RKO (cell line): Measurements from ENCODE around the gene ADA.
"Not testable (repeated sequence)": the region's sequence is repeated elsewhere in the genome, so short reads cannot be mapped to it uniquely, and the experiment has no call there.

ENCODE experiments used
- DNase-seq: peaks from one replicate; pipeline ENCODE4 v3.0.0-alpha.2; 2016; ENCODE audit warnings: low spot score

The ADA gene

GRCh38 chr20:44651684-44652423 is at the start of gene ADA:
Gene ADA (minus strand): TSS chr20:44651699. CDS start chr20:44651607, 92 bp downstream.
- peak; percentile 67 for DNase-seq

DNA sequence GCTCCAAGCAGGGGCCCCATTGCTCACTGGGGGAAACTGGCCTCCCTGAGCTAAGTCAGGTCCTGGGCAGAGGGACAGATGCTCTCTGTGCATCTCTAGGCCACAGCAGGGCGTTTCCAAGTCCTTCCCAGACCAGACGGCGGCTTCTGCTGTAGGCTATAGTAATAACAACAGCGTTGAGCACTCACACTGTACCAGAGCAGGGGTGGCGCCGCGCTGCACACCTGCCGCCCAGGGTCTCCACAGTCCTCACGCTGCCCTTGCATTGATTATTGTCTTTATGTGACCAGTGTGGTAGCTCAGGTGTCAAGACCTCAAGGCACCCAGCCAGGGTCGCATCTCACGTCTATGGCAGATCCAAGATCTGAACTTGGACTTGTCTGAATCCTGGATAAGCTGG is 48.8 kb upstream of the ADA start:
- no peak for DNase-seq

GRCh38 chr20:44698351-44698750 is 46.9 kb upstream of the ADA start:
- DNase-seq, result no peak

- not testable (repeated sequence) for DNase-seq
Measured at GRCh38 chr20:44697041-44697440, 45.5 kb upstream of the ADA start.

DNA sequence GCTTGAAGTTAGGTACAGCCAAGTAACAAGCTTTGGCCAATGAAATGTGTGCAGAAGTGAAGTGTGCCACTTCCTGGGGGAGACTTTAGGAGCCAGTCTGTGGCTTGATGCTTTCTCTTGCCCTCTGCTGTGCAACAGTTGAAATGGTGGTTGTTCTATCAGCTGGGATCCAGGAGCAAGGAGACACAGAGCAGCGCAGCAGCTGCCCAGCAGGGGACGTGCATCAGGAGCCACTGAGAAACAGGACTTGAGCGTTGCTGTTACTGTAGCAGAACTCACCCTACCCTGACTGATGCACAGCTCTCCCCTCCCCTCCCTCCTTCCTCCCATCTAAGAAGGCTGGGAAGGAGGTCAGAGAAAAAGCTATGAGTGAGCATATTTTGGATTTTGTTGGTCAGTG is 44.8 kb upstream of the ADA start:
- DNase-seq, result peak; percentile 61

DNA sequence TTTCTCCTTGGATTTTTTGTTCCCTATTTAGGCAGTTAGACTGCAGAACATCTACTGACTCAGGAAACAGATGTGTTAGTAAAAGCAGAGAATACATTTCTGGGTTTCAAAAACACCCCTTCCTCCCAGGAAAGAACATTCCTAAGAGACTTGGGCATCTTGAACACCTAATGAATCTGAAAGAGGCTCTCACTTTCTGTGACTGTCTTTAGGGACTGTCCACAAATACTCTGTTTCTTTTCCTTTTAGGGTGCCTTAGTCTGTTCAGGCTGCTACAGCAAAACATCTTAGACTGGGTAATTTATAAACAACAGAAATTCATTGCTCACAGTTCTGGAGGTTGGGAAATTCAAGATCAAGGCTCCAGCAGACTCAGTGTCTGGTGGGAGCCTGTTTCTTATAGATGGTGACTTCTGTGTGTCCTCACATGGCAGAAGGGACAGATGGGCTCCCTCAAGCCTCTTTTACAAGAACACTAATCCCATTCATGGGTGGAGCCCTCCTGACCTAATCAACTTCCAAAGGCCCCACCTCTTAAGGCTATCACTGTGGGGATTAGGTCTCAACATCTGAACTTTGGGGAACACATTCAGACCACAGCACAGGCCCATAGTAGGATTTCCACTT is 44.3 kb upstream of the ADA start:
- no peak for DNase-seq

- no peak for DNase-seq
Measured at GRCh38 chr20:44695295-44695673, 43.8 kb upstream of the ADA start.

DNA sequence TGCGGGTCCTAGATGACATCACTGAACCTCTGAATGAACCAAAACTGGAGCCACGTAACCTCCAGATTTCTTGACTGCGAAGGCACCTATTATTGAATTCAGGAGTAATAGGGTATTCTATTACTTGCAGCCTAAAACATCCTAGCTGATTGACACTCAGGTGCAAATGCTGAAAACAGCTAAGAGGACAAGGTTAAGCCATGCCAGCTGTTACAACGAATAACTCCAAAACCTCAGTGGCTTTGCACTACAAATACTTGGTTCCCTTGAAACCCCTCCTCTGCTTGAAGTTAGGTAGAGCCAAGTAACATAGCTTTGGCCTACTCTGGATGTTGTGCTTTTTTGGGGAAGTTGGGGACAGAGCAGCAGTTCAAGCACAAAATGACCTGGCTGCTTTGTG is 42.7 kb upstream of the ADA start:
- DNase-seq, result no peak

GRCh38 chr20:44693627-44694026 is 42.1 kb upstream of the ADA start:
- no peak for DNase-seq

DNA sequence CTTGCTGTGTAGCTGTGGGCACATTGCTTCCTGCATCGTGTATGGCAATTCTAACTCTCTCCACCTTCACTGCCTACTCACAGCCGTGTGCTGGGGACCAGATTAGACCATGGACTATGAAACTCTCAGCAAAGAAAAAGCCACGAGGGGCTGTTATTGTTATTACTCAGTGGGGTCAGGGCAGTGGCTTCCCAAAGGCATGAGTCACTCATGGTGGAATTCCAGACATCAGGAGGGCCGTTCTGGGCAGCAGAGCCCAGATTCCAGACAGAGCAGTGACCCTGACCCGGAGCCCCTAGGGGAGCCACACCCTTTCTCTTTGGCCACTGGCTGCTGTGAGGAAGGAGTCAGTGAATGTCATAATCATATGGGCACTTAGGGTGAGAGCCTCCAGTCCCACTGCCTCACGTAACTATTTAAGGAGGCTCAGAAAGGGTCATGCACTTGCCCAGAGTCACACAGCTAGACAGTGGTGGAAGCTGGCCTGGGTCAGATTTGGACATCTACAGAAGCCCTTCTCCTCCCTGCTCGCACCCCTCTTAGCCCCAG is 41.5 kb upstream of the ADA start:
- DNase-seq, result peak; percentile 80

DNA sequence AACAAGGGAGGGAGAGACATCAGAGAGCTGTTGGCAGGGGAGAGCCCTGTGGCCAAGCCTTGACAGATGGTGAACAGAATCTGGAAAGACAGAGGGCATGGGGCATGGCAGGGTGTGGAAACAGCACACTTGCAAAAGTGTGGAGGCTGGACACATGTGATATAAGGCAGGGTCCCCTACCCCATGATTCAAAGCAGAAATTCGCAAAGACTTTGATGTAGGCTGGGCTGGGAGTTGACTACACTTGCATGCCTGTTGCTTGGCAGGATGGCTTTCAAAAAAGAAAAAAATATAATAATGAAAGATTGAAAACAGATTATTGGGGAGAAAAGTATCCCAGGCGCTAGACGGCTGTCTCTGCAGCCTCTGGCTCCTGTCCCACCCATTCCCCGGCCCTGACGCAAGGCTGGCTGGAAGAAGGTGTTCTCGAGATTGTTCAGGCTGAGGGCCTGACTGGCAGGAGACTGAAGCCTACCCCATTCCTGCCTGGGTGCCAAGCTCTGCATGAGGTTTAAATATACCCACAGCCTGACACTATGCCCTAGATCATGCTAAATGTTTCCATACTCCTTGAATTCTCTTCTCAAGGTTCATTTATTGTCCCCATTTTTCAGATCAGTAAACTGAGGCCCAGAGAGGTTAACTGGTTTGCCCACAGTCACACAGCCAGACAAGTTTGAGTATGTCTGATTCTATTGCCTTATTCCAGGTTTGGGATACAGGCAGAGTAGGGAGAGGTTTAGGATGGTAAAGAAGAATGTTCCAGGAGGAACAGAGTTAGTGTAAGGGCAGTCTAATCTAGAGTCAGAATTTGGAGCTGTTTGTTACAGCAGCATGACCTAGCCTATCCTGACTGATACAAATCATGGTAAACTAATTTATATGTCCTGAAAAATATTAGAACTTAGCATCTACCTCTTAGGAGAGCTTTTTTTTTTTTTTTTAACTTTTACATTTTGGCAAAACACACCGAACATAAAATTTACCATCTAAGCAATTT is 40.2 kb upstream of the ADA start:
- DNase-seq, result no peak

GRCh38 chr20:44690781-44691423 is 39.4 kb upstream of the ADA start:
- no peak for DNase-seq

DNA sequence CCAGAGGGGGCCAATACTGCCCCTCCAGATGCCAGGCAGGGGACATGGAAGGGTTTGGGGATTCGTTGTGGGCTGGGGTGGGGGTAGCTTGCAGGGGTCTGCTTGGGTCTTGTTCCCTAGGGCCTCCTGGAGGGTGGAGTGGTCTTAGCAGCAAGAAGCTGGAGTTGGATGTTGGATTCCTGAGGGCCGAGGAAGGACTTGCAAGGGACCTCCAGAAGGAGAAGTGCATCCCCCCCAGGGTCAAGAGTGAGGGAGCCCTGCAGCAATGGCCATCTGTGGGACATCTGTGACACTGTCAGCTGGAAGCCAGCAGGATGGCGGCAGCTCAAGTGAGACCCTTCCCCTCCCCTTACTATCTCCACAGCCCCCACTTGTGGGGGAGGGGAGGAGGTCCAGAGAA is 38.3 kb upstream of the ADA start:
- no peak for DNase-seq

GRCh38 chr20:44688053-44688625 is 36.6 kb upstream of the ADA start:
- DNase-seq, result no peak

DNA sequence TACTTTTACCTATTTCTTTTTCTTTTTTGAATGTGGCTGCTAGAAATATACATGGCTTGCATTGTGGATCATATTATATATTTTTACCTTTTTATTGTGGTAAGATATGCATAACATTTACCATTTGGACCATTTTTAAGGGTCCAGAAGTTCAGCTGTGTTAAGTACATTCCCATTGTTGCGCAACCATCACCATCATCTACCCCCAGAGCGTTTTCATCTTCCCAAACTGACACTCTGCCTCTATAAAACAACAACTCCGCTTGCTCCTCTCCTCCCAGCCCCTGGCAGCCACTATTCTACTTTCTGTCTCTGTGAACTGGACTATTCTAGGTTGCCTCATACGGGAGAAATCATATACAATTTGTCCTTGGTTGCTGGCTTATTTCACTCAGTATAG is 35.4 kb upstream of the ADA start:
- DNase-seq, result no peak

- no peak for DNase-seq
Measured at GRCh38 chr20:44684047-44684967, 32.8 kb upstream of the ADA start.

DNA sequence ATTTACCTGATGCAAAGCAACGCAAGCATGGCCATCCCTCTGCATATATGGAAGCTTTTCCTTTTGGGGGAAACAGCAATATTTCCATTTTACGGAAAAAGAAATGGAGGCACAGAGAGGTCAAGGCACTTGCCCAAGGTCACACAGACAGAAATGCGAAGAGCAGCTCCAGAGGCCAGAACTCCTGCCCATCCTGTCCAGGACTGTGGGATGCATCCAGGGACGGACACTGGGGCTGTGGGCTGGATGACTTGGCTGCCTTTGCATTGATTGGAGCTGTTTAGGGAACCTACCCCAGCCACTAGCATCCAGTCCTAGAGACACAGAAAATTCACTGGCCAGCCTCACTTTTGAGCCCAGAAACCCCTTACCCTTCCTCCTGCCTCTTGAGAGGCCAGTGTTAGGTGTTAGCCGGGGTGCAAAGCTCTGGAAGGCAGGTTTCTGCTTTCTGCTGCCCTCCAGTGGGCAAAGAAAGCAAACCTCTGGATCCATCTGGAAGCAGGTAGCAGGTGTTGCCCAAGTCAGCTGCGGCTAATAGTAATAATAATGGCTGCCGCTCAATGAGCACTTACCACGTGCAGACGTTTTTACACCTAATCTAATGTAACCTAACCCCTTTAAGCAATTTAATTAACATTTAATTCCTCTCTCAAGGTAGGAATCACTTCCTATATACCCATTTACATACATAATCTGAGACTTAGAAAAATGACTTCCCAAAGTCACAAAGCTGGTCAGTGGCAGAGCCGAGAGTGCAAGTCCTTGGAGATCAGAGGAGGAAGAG is 32.0 kb upstream of the ADA start:
- DNase-seq, result peak; percentile 50

DNA sequence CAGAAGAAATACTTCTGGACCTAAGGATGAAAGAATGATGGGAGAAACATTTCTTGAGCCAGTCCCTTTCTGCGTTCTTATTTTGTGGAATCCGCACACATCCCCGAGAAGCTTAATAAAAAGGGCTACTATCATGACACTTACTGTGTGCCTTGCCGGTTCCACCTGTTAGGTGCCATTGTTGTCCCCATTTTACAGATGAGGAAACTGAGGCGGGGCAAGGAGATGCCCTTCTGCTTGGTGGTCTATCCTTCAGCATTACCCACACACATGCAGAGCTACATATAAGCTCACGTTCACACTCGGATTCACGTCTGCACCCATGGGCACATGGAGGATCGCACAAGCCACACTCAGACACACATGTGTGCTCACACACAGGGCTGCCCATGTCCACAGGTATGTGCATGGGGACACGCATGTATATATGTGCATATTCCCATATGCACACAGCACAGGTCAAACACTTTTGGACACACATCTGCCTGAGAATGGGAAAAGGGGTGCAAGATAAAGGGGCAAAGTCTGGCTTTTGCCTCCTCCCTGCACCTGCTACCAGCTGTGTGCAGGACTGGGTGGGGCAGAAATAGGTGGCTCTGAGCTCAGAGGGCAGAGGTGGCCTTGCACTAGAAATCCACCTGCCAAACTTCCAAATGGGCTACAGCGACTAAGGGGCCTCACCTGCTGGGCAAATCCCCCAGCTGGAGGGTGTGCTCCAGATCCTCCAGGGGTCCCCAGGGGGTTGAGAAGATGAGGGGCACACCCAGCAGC is 30.5 kb upstream of the ADA start:
- DNase-seq, result no peak
